Kidney (tissue), 14 donors: ENCODE results near the gene KDM8. TPM values are rescaled to one million over a fixed set of nuclear protein-coding genes. Genes with fewer than 3 reads are reported as not detected.
A peak's percentile ranks its signal among the peaks of the same experiment; 100 is the strongest.

Experiments
- DNase-seq, 5 donors: peaks; one replicate each; pipeline ENCODE4 v3.0.0-alpha.2; 2013 to 2020
- FAIRE-seq: peaks from 2 replicates; lab custom pipeline; 2012; peaks lifted over from hg19 to GRCh38; lab: Jason Lieb, UNC
- H3K27ac ChIP-seq, 2 donors: one replicate each; pipeline ENCODE4 v1.7.0; 2013; ENCODE audit warnings: low read depth in 2 of 2, low read length in 2 of 2, inconsistent platforms in 1 of 2
- H3K27me3 ChIP-seq: one replicate; pipeline ENCODE4 v1.7.1; 2013; ENCODE audit warnings: low read length, inconsistent platforms; ENCODE audit not compliant: control insufficient read depth, insufficient read depth
- H3K36me3 ChIP-seq, 3 donors: one replicate each; pipeline versions ENCODE4 v1.7.0 to v1.7.1; 2013; ENCODE audit warnings: low read length in 3 of 3, control low read depth in 1 of 3, inconsistent platforms in 1 of 3; ENCODE audit not compliant: insufficient read depth in 3 of 3, control insufficient read depth in 2 of 3
- H3K4me1 ChIP-seq, 3 donors: one replicate each; pipeline versions ENCODE4 v1.7.0 to v1.7.1; 2013; ENCODE audit warnings: low read length in 3 of 3, inconsistent platforms in 1 of 3, low read depth in 1 of 3; ENCODE audit not compliant: control insufficient read depth in 2 of 3, insufficient read depth in 2 of 3
- H3K4me3 ChIP-seq, 3 donors: one replicate each; pipeline versions ENCODE4 v1.7.0 to v1.8.1; 2013; ENCODE audit warnings: low read length in 3 of 3, control low read depth in 1 of 3, inconsistent platforms in 1 of 3
- H3K9ac ChIP-seq, 3 donors: one replicate each; pipeline versions ENCODE4 v1.7.0 to v1.7.1; 2013; ENCODE audit warnings: low read length in 3 of 3, control low read depth in 1 of 3, inconsistent platforms in 1 of 3
- H3K9me3 ChIP-seq, 3 donors: one replicate each; pipeline versions ENCODE4 v1.7.0 to v1.7.1; 2013; ENCODE audit warnings: low read length in 3 of 3, control low read depth in 1 of 3, inconsistent platforms in 1 of 3; ENCODE audit not compliant: control insufficient read depth in 2 of 3, insufficient read depth in 1 of 3
- intact Hi-C: fragments of 100-400 bp; cut with DNase I; formaldehyde crosslinking; loops from one replicate; pipeline ENCODE4 v1.11.1; 2022
- polyA plus RNA-seq: library from polyadenylated mRNA; stranded (reverse); fragments of 350-450 nt; fragmentation: Illumina TruSeq; extraction: RNeasy Lipid Tissue Mini Kit (QIAGEN cat#74804); gene quantifications from one replicate; pipeline ENCODE4 v1.2.3, GENCODE V29; 2014; ENCODE audit warnings: low read depth, low replicate concordance; ENCODE audit not compliant: insufficient read depth
- total RNA-seq: library from RNA; stranded (reverse); fragmentation: NEBNext Ultra II Directional; extraction: Animal tissue kit (Norgen Biotek cat#: 25700); gene quantifications from one replicate; pipeline ENCODE4 v1.2.1, GENCODE V29; 2021
- TF ChIP-seq, protein P1 (sequence below): IDR thresholded peaks from 3 replicates; pipeline ENCODE4 v1.5.1; 2012; ENCODE audit warnings: mild to moderate bottlenecking, moderate library complexity, borderline replicate concordance; ENCODE audit not compliant: insufficient read depth; ENCODE audit errors: extremely low read depth
- donor health status: control.
- donor health status: control.
- donor health status: control.
- donor health status: control.
- donor health status: control.
- donor health status: DM: yes; HTN: yes; CAD: no.
- donor health status: Normal renal cell carcinoma (clear cell type).

Gene KDM8
- total and polyA plus RNA-seq, 2 donors from 2014 or later, result 6.3 to 8.5 TPM

DNA sequence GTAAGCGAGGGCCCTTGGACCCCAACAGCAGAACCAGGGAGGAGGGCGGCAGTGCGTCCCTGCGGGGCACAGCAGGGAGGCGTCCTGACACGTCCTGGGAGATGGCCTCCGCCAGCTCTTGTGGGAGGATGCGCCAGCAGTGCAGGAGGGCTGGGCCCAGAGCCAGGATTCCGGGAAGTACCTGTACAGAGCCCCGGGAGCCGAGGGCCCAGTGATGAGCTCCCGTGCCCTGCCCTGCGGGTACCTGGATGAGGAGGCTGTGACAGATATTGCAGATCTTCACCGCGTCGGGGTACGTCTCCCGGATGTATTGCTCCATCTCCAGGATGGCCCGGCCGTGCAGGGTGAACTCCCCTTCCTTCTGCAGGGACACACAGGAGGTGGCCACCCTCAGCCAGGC is 23.1 kb downstream of the KDM8 start:
- peaks cover 0 to 14% (median 14%) of the 10 kb centered on the region in 3 donors for H3K4me1 ChIP-seq
- no peak overlapping the region for H3K9ac ChIP-seq
- no peak overlapping the region for H3K27ac ChIP-seq
- no peaks in the 10 kb centered on the region for H3K9me3 ChIP-seq
- FAIRE-seq, result no peak
- DNase-seq, result no peak
- peaks cover 0 to 8% (median 8%) of the 10 kb centered on the region in 3 donors for H3K36me3 ChIP-seq
- H3K27me3 ChIP-seq, result no peaks in the 10 kb centered on the region
- H3K4me3 ChIP-seq, result no peak overlapping the region
- TF ChIP-seq, protein P1, sequence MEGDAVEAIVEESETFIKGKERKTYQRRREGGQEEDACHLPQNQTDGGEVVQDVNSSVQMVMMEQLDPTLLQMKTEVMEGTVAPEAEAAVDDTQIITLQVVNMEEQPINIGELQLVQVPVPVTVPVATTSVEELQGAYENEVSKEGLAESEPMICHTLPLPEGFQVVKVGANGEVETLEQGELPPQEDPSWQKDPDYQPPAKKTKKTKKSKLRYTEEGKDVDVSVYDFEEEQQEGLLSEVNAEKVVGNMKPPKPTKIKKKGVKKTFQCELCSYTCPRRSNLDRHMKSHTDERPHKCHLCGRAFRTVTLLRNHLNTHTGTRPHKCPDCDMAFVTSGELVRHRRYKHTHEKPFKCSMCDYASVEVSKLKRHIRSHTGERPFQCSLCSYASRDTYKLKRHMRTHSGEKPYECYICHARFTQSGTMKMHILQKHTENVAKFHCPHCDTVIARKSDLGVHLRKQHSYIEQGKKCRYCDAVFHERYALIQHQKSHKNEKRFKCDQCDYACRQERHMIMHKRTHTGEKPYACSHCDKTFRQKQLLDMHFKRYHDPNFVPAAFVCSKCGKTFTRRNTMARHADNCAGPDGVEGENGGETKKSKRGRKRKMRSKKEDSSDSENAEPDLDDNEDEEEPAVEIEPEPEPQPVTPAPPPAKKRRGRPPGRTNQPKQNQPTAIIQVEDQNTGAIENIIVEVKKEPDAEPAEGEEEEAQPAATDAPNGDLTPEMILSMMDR, result no peak
- intact Hi-C loops, result no loop called here

DNA sequence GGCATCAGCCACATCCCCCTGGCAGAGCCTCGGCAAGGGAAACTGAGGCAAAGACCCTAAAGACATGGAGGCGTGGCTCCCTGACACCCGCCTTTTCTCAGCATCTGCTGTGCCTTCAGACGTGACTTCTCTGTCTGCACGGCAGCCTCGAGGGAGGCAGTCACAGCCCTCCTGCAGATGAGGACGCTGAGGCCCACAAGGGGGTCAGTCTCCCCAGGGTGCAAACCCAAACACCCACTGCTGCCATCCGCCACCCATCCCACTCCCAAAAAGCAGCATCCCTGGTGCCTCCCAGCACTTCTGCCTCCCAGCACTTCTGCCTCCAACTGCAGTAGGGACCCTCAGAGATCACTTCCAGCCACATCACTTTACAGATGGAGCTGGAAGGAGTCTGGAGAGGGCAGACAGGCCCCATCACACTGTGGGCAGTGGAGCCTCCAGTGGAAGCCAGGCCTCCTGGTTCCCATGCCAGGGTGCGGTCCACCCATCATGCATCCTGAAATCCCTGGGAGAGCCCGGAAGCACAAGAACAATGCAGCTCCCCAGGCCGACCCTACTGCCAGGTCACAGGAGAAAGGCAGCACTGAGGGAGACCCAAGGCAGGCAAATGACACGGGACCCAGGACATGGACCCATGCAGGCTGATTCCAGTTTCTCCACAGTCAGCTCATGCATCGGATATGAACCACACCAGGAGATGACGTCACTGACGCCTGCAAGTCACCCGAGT is 23.8 kb downstream of the KDM8 start:
- no peaks in the 10 kb centered on the region for H3K27me3 ChIP-seq
- FAIRE-seq, result no peak
- TF ChIP-seq, protein P1, result no peak
- H3K9me3 ChIP-seq, result no peaks in the 10 kb centered on the region
- intact Hi-C loops, result no loop called here
- peaks cover 0 to 11% (median 10%) of the 10 kb centered on the region in 3 donors for H3K4me1 ChIP-seq
- H3K27ac ChIP-seq, result no peak overlapping the region
- peaks cover 0 to 11% (median 8%) of the 10 kb centered on the region in 3 donors for H3K36me3 ChIP-seq
- no peak overlapping the region for H3K4me3 ChIP-seq
- H3K9ac ChIP-seq, result no peak overlapping the region
- DNase-seq, result no peak

DNA sequence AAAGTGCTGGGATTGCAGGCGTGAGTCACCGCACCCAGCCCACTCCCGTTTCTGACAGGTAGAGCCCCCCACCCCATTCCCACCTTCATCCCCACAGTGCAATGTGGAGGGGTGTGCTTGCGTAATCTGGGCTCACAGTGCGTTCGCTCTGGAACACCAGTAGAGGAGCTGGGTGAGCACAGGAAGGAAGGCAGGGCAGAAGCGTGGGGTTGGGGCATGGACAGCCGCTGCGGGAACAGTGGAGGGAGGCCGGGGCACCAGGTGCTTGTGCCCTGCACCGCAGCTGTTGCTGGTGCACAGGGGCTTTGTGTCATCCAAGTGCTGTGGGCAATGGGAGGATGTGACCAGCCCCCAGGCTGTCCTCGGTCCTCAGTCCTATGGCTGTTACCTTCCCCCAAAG is 24.7 kb downstream of the KDM8 start:
- Histone ChIP-seq H3K4me3 (no peak overlapping the region), H3K27me3 (no peaks in the 10 kb centered on the region), H3K4me1 (peaks cover 0 to 8% (median 1%) of the 10 kb centered on the region in 3 donors), H3K9ac (no peak overlapping the region), H3K27ac (no peak overlapping the region), H3K36me3 (peaks cover 0 to 16% (median 8%) of the 10 kb centered on the region in 3 donors), H3K9me3 (no peaks in the 10 kb centered on the region)
- peak in 1 of 5 donors; percentile 52 for DNase-seq
- FAIRE-seq, result no peak
- intact Hi-C loops, result no loop called here
- TF ChIP-seq, protein P1, result no peak
